Thyroid gland (tissue), 4 donors: ENCODE data around the gene NPPB. TPM values are rescaled to one million over a fixed set of nuclear protein-coding genes. Genes with fewer than 3 reads are reported as not detected.
"Not testable (repeated sequence)": the region's sequence is repeated elsewhere in the genome, so short reads cannot be mapped to it uniquely, and the experiment has no call there.

Source experiments
- DNase-seq, 2 donors: peaks; one replicate each; pipeline ENCODE4 v3.0.0-alpha.2; 2019
- H3K27ac ChIP-seq, 3 donors: fragments of 200-600 bp; sonication (generic); 1 replicate in 2 of 3; 2 replicates in 1 of 3; pipeline ENCODE4 v1.5.1; 2016 to 2019; ENCODE audit warnings: mild to moderate bottlenecking in 1 of 3, moderate library complexity in 1 of 3
- H3K27me3 ChIP-seq: fragments of 200-600 bp; sonication (generic); one replicate; pipeline ENCODE4 v1.5.1; 2019
- H3K36me3 ChIP-seq, 2 donors: fragments of 200-600 bp; sonication (generic); one replicate each; pipeline ENCODE4 v1.5.1; 2016 to 2019
- H3K4me1 ChIP-seq, 2 donors: fragments of 200-600 bp; sonication (generic); one replicate each; pipeline ENCODE4 v1.5.1; 2017 to 2019
- H3K4me3 ChIP-seq, 3 donors: fragments of 200-600 bp; sonication (generic); replicated peaks in 1 of 3; 1 replicate in 2 of 3; 2 replicates in 1 of 3; pipeline ENCODE4 v1.5.1; 2016; ENCODE audit warnings: mild to moderate bottlenecking in 1 of 3
- H3K9me3 ChIP-seq: fragments of 200-600 bp; sonication (generic); one replicate; pipeline ENCODE4 v1.5.1; 2017
- CTCF ChIP-seq, 6 experiments: fragments of 200-600 bp in 3 of 6; fragments of 450-650 bp in 3 of 6; sonication (generic) in 3 of 6; IDR thresholded peaks; one replicate each; pipeline ENCODE4 v1.5.1; 2016 to 2019; ENCODE audit warnings: antibody characterized with exemption in 6 of 6, mild to moderate bottlenecking in 2 of 6, inconsistent platforms in 1 of 6, moderate library complexity in 1 of 6
- POLR2A ChIP-seq, 2 donors: fragments of 450-650 bp; IDR thresholded peaks; one replicate each; pipeline ENCODE4 v1.6.1; 2017; ENCODE audit warnings: antibody characterized with exemption in 2 of 2, mild to moderate bottlenecking in 2 of 2, moderate library complexity in 1 of 2
- WGBS, 2 donors: methylation state at CpG; one replicate each; pipeline ENCODE4 v1.1.5; 2017; 5-methylcytosine and 5-hydroxymethylcytosine counted together
- intact Hi-C: fragments of 100-400 bp; cut with DNase I; formaldehyde crosslinking; loops from one replicate; pipeline ENCODE4 v1.15.1; 2023
- total RNA-seq, 4 donors: library from RNA; depleted of rRNA; stranded (reverse); fragments of >200 nt; gene quantifications; one replicate each; pipeline ENCODE4 v1.2.3, GENCODE V29; 2016

The NPPB gene
- total RNA-seq, 4 donors from 2014 or later = not detected

GRCh38 chr1:11903210-11903609, 44.5 kb upstream of the NPPB start:
- peaks cover 7% of the 10 kb centered on the region for H3K27me3 ChIP-seq
- H3K4me3 ChIP-seq = no peak overlapping the region
- 98 to 100% methylated on average over 1 of the region's 1 CpG for WGBS, 2 donors
- H3K9me3 ChIP-seq = no peaks in the 10 kb centered on the region
- no peak overlapping the region for H3K27ac ChIP-seq
- H3K4me1 ChIP-seq = no peaks in the 10 kb centered on the region
- H3K36me3 ChIP-seq = no peaks in the 10 kb centered on the region
- DNase-seq = no peak
- intact Hi-C loops = no loop called here
- TF ChIP-seq POLR2A (IDR thresholded peaks at IDR 0.05) = no peak
- TF ChIP-seq CTCF (IDR thresholded peaks at IDR 0.05) = no peak

- DNase-seq, H3K36me3 ChIP-seq, H3K4me3 ChIP-seq, H3K4me1 ChIP-seq, H3K27me3 ChIP-seq, intact Hi-C loops, H3K27ac ChIP-seq, H3K9me3 ChIP-seq: not testable (repeated sequence)
- 33 to 41% methylated on average over 9 of the region's 9 CpGs for WGBS, 2 donors
Measured at GRCh38 chr1:11901446-11901845, 42.7 kb upstream of the NPPB start.

GRCh38 chr1:11898831-11899467, 40.2 kb upstream of the NPPB start:
- no peak overlapping the region for H3K27ac ChIP-seq
- H3K4me1 ChIP-seq = no peaks in the 10 kb centered on the region
- intact Hi-C loops = no loop called here
- peak in 1 of 2 donors; percentile 37 for DNase-seq
- H3K9me3 ChIP-seq = no peaks in the 10 kb centered on the region
- H3K4me3 ChIP-seq = no peak overlapping the region
- no peaks in the 10 kb centered on the region for H3K36me3 ChIP-seq
- H3K27me3 ChIP-seq = peaks cover 9% of the 10 kb centered on the region
- WGBS, 2 donors = 13 to 19% methylated on average over 24 of the region's 26 CpGs
- TF ChIP-seq POLR2A (IDR thresholded peaks at IDR 0.05) (no peak), CTCF (IDR thresholded peaks at IDR 0.05) (no peak)

GRCh38 chr1:11898086-11898785, 39.5 kb upstream of the NPPB start:
- intact Hi-C loops = no loop called here
- TF ChIP-seq CTCF (IDR thresholded peaks at IDR 0.05) (no peak), POLR2A (IDR thresholded peaks at IDR 0.05) (no peak)
- no peaks in the 10 kb centered on the region for H3K4me1 ChIP-seq
- no peaks in the 10 kb centered on the region for H3K9me3 ChIP-seq
- 22 to 25% methylated on average over 14 to 16 of the region's 38 CpGs for WGBS, 2 donors
- DNase-seq = no peak
- H3K4me3 ChIP-seq = no peak overlapping the region
- no peak overlapping the region for H3K27ac ChIP-seq
- H3K36me3 ChIP-seq = no peaks in the 10 kb centered on the region
- H3K27me3 ChIP-seq = peaks cover 9% of the 10 kb centered on the region

- H3K9me3 ChIP-seq, H3K27ac ChIP-seq, DNase-seq, H3K4me3 ChIP-seq, H3K4me1 ChIP-seq, H3K36me3 ChIP-seq, H3K27me3 ChIP-seq: not testable (repeated sequence)
- intact Hi-C loops = loop anchor here (5.0 kb wide), 1 partner anchor 57 kb away; no protein-coding TSS in a partner anchor
- WGBS, 2 donors = 55 to 58% methylated on average over 1 of the region's 1 CpG
Measured at GRCh38 chr1:11894501-11894900, 35.8 kb upstream of the NPPB start.

- TF ChIP-seq POLR2A (IDR thresholded peaks at IDR 0.05) (no peak), CTCF (IDR thresholded peaks at IDR 0.05) (peak; percentile 73 to 93 (median 85))
- 0% methylated on average over 5 of the region's 5 CpGs; no CpG with 5 or more reads in 1 of the 2 donors for WGBS, 2 donors
- no peak overlapping the region for H3K27ac ChIP-seq
- DNase-seq = peak; percentile 61 to 77
- no peaks in the 10 kb centered on the region for H3K9me3 ChIP-seq
- no peak overlapping the region for H3K4me3 ChIP-seq
- H3K4me1 ChIP-seq = no peaks in the 10 kb centered on the region
- intact Hi-C loops = loop anchor here (5.0 kb wide), 1 partner anchor 57 kb away; no protein-coding TSS in a partner anchor
- H3K27me3 ChIP-seq = peaks cover 9% of the 10 kb centered on the region
- no peaks in the 10 kb centered on the region for H3K36me3 ChIP-seq
Measured at GRCh38 chr1:11893907-11894251, 35.1 kb upstream of the NPPB start.
